ENCODE data around the gene NDUFS3.
A peak's percentile ranks its signal among the peaks of the same experiment; 100 is the strongest.

The NDUFS3 gene

DNA sequence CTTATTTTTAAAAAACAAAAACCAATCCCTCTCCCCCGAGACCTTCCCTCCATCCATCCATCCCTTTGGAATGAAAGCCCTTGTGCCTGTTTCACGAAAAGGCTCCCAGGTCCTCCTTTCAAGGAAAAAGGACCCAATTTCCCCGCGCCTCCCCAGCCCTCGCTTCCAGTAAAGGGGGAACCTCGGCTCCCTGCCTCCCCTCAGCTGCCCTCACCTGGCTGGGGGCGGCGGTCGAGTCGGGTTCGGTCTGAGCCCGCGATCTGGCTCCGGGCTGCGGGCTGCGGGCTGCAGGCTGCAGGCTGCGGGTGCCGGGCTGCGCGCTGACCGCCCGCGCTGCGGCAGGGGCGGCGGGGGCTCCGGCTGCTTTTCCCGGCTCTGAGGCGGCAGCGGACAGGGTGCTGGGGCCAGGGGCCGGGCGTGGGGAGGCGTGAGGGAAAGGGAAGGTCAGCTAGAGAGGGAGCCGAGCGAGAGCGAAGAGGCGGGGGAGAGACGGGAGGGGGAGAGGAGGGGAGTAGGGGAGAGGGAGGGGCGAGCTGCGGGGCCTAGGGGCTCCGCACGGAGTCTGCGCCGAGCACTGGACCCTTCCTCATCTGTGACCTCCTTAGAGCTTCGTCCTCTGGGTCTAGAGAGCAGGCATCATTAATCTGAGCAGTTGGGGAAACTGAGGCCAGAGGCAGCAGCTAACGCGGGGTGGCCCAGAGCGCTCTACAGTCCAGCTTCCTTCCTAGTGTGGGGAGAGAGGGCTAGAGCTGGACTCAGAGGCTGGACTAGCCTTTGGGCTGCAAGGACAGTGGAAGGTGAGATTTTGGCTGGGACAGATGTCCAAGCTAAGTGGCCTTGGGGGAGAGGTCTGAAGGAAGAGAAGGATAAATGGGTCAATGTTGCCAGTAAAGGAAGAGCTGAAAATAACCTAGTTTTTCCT is 15.3 kb downstream of the NDUFS3 start, which contains the start of gene C1QTNF4:
C1QTNF4 (minus strand) TSS at position 478 of the 922 bp plus-strand sequence. CDS start 3,601 bp downstream, outside the sequence.
- H3K27ac ChIP-seq, result no peak within 1 kb of the TSS
- TF ChIP-seq, protein P1, sequence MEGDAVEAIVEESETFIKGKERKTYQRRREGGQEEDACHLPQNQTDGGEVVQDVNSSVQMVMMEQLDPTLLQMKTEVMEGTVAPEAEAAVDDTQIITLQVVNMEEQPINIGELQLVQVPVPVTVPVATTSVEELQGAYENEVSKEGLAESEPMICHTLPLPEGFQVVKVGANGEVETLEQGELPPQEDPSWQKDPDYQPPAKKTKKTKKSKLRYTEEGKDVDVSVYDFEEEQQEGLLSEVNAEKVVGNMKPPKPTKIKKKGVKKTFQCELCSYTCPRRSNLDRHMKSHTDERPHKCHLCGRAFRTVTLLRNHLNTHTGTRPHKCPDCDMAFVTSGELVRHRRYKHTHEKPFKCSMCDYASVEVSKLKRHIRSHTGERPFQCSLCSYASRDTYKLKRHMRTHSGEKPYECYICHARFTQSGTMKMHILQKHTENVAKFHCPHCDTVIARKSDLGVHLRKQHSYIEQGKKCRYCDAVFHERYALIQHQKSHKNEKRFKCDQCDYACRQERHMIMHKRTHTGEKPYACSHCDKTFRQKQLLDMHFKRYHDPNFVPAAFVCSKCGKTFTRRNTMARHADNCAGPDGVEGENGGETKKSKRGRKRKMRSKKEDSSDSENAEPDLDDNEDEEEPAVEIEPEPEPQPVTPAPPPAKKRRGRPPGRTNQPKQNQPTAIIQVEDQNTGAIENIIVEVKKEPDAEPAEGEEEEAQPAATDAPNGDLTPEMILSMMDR (IDR thresholded peaks at IDR 0.05; ENCODE audit: low read depth, low read length, missing control alignments), result no peak
- no peaks in the 10 kb centered on the region for H3K36me3 ChIP-seq (replicated peaks)
- no peak for DNase-seq
- H3K4me3 ChIP-seq (ENCODE audit: low read depth, low read length), result peak within 1 kb of the TSS; percentile 22
- peaks cover 28% of the 10 kb centered on the region for H3K27me3 ChIP-seq (replicated peaks)
- in situ Hi-C loops (cut with HindIII; ENCODE audit: low pct_ligation_motif_present, low sequenced_read_pairs), result no loop called here

DNA sequence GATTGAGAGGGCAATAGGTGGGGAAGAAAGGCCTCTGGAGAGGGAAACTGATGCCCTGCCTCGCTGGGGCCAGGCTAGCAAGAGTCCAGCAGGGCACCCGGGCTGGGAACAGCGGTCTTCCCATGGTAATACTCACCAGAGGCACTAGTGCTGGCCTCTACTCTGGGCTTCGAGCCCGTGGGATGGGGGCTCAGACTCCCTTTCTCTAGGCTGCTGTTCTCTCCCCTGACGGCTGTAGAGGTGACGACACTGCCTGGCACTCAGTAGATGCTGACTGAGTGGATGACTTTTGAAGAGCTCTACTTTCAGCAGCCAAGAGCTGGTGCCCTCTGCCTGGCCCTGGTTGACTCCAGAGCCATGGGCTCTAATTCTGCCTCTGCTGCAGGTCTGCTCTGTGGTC is 16.2 kb downstream of the NDUFS3 start:
- H3K27ac ChIP-seq, result no peak overlapping the region
- no peak for DNase-seq
- TF ChIP-seq, protein P1 (IDR thresholded peaks at IDR 0.05; ENCODE audit: low read depth, low read length, missing control alignments), result no peak
- H3K27me3 ChIP-seq (replicated peaks), result peaks cover 28% of the 10 kb centered on the region
- H3K36me3 ChIP-seq (replicated peaks), result no peaks in the 10 kb centered on the region
- no peak overlapping the region for H3K4me3 ChIP-seq (ENCODE audit: low read depth, low read length)
- in situ Hi-C loops (cut with HindIII; ENCODE audit: low pct_ligation_motif_present, low sequenced_read_pairs), result no loop called here

DNA sequence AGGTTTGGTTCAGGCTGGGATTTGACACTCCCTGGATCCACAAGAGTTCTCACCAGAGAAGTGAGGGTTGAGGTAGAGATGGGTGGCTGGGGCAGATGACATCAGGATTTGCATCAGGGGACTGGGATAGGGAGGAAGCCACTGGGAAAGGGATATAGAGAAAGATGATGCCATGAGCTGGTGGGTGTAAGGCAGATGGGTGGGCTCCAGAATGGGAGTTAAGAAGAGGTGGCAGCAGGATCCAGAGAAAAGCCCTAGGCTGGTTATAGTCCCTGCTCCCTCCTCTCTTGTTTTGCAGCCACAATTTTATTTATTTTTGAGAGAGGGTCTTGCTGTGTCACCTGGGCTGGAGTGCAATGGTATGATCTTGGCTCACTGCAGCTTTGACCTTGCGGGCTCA is 17.1 kb downstream of the NDUFS3 start:
- no peak overlapping the region for H3K4me3 ChIP-seq (ENCODE audit: low read depth, low read length)
- H3K27ac ChIP-seq, result no peak overlapping the region
- DNase-seq, result no peak
- TF ChIP-seq, protein P1 (IDR thresholded peaks at IDR 0.05; ENCODE audit: low read depth, low read length, missing control alignments), result no peak
- no peaks in the 10 kb centered on the region for H3K36me3 ChIP-seq (replicated peaks)
- in situ Hi-C loops (cut with HindIII; ENCODE audit: low pct_ligation_motif_present, low sequenced_read_pairs), result no loop called here
- peaks cover 28% of the 10 kb centered on the region for H3K27me3 ChIP-seq (replicated peaks)

DNA sequence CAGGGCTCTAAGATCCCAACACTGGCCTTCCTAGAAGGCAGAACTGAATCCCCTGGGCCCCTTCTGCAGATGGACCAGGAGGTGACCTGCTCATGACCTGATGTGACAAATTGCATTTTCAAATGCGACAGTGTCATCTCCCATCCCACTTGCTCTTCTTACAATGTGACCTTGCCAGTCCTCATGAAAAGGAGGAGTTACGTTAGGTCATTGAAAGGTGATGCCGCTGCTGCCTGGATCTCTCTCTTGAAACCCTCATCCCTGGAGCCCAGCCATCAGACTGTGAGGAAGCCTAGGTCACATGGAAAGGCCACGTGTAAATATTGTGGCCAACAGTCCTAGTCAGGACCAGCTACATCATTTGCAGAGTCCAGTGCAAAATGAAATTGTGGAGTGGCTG is 21.0 kb downstream of the NDUFS3 start:
- in situ Hi-C loops (cut with HindIII; ENCODE audit: low pct_ligation_motif_present, low sequenced_read_pairs), result no loop called here
- DNase-seq, result no peak
- Histone ChIP-seq H3K27ac (no peak overlapping the region), H3K27me3 (replicated peaks) (peaks cover 4% of the 10 kb centered on the region), H3K4me3 (ENCODE audit: low read depth, low read length) (no peak overlapping the region), H3K36me3 (replicated peaks) (no peaks in the 10 kb centered on the region)
- TF ChIP-seq, protein P1 (IDR thresholded peaks at IDR 0.05; ENCODE audit: low read depth, low read length, missing control alignments), result no peak

DNA sequence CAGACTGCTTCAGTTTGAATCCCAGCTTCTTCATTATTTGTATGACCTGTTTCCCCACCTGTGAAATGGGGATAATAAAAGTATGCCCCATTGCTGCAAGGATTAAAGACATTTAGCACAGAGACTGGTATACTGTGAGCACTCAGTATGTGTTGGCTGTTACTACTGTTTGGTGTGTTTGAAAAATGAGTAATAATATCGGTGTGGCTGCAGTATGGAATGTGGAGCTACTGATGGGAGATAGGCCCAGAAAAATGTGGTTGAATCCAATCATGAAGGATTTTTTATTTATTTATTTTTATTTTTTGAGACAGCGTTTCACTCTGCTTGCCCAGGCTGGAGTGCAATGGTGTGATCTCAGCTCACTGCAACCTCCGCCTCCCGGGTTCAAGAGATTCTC is 24.4 kb downstream of the NDUFS3 start:
- Histone ChIP-seq H3K36me3 (replicated peaks) (no peaks in the 10 kb centered on the region), H3K27me3 (replicated peaks) (no peaks in the 10 kb centered on the region), H3K27ac (no peak overlapping the region), H3K4me3 (ENCODE audit: low read depth, low read length) (no peak overlapping the region)
- DNase-seq, result no peak
- TF ChIP-seq, protein P1 (IDR thresholded peaks at IDR 0.05; ENCODE audit: low read depth, low read length, missing control alignments), result no peak
- in situ Hi-C loops (cut with HindIII; ENCODE audit: low pct_ligation_motif_present, low sequenced_read_pairs), result no loop called here
